GM21619 (cell line): ENCODE data around the gene BUD23.
"Not testable (repeated sequence)": the region's sequence is repeated elsewhere in the genome, so short reads cannot be mapped to it uniquely, and the experiment has no call there.

ENCODE experiments used
- ATAC-seq: cut with Tn5 transposase; IDR thresholded peaks from one replicate; pipeline ENCODE4 v1.9.1; 2021; ENCODE audit not compliant: unreplicated experiment

BUD23 gene

DNA sequence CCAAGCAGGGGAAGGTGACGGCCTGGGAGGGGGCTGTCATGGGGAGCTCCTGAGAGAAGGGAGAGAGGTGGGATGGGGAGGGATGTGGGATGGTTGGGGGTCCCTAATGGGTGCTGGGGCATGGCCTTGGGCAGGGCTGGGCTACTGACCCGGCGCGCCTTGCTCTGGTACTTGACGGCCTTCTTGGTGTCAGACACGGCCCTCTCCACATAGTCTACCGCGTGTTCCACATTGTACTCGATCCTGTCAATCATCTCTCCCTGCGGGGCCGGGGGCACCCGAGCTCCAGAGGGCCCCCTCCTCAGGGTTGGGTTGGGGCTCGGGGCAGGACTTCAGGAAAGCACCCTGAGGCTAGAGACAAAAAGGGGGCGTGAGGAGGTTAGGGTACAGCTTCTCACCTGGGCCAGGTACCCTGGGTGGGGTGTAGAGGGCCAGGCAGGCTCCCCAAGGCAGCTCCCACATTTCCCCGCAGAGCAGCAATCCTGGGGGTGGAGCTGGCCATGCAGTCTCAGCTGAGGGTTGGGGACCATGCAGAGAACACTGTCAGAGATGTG is 17.3 kb downstream of the BUD23 start:
- no peak for ATAC-seq

DNA sequence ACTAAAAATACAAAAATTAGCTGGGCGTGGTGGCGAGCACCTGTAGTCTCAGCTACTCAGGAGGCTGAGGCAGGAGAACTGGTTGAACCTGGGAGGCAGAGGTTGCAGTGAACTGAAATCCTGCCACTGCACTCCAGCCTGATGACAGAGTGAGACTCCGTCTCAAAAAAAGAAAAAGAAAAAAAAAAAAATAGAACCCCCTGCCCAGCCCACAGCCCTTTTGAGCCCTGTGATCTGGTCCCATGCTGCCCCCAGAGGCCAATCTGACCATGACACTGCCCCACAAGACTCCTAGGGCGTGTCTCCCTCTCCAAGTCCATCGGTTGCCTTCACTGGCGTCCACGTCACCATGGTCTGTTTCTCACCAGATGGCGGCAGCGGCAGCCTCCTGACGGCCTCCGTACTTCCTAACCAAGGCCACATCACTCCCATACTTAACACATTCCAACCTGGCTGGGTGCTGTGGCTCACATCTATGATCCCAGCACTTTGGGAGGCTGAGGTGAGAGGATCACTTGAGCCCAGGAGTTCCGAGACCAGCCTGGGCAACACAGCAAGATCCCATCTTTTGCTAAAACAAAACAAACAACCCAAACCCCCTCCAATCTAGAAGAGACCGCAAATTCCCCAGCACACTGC is 18.1 kb downstream of the BUD23 start:
- ATAC-seq = no peak

DNA sequence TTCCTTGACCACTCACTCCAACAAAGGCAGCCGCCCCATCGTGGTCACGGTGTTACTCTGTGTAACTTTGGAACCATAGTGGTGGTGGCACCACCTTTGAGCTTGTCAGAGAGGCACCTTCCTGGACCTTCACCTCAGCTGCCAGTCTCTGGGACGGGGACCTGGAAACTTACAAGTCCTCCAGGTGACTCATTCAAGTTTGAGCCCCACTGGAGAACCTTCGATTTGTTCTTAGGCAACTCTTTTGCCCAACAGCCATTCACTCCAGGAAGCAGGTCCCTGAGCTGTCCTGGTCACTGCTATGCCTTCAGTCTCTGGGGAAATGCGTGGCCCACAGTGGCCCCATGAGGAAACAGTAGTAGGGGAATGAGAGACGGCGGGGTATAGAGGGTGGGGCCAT is 18.8 kb downstream of the BUD23 start:
- ATAC-seq = no peak

DNA sequence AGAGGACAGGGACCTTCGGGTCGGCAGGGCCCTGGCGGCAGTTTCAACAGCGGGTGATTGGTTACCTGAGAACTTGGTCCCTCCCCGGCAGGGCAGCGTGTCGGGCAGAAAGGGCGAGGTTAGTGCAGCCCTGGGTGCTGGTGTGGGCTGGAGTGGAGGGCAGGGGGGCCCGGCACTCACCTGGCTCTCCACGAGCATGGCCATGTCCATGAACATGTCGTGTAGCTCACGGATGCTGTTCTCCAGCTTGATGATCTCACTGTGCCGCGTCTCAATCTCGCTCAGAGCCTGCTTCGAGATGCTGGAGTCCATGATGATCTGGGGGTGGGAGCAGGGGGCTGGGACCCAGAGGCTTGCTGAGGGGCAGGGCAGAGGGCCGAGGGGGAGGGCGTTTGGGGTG is 19.3 kb downstream of the BUD23 start:
- ATAC-seq = no peak

DNA sequence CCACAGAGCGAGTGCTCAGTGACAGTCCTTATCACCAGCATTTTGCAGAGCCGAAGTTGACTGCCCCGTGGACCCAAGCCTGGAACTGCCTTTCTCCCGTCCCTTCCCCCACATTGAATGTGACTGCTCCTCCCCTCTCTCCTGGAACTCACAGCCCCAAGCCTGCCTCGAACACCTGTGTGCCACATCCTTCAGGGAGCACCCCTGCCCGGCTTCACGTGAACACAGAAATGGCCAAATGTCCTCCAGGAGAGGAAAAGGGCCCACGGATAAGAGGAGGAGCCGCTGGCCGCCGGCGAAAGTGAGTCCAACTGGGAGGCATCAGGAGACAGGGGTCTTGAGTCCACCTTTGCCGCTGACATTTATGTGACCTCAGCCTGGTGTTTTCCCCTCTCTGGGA is 19.8 kb downstream of the BUD23 start:
- ATAC-seq = no peak

DNA sequence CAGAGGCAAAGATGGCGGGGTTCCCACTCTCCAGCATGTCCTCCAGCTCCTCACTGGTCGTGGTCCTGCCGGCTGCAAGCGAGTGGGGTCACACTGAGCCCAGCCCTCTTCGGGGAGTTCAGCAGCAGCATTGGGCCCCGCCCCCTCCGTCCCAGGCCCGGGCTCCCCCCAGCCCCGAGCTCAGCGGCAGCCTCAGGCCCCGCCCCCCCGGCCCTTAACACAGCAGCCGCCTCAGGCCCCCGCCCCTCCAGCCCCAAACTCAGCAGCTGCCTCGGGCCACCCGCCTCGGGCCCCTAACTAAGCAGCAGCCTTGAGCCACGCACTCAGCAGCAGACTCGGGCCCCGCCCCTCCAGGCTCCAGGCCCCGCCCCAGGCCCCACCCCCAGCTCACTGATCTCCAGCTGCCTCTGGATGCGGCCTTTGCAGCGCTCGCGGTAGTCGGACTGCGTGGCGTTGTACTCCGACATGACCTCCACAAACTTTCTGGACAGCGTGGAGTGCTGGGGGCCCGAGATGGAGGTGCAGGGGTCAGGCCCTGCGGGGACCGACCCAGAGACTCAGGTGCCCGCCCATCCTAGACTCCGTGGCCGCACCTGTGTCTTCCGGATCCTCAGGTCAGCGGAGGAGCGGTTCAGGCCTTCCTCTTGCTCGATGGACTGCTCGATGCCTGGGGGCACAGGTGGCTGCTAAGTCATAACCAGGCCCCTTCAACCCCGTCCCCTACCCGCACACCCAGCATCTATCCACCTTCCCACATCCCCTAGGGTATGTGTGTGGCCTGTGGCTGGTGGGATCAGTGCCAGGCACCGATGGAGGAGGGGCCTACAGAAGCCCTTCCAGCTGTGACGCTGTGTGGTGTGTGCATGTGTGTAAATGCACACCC is 20.6 kb downstream of the BUD23 start:
- no peak for ATAC-seq

DNA sequence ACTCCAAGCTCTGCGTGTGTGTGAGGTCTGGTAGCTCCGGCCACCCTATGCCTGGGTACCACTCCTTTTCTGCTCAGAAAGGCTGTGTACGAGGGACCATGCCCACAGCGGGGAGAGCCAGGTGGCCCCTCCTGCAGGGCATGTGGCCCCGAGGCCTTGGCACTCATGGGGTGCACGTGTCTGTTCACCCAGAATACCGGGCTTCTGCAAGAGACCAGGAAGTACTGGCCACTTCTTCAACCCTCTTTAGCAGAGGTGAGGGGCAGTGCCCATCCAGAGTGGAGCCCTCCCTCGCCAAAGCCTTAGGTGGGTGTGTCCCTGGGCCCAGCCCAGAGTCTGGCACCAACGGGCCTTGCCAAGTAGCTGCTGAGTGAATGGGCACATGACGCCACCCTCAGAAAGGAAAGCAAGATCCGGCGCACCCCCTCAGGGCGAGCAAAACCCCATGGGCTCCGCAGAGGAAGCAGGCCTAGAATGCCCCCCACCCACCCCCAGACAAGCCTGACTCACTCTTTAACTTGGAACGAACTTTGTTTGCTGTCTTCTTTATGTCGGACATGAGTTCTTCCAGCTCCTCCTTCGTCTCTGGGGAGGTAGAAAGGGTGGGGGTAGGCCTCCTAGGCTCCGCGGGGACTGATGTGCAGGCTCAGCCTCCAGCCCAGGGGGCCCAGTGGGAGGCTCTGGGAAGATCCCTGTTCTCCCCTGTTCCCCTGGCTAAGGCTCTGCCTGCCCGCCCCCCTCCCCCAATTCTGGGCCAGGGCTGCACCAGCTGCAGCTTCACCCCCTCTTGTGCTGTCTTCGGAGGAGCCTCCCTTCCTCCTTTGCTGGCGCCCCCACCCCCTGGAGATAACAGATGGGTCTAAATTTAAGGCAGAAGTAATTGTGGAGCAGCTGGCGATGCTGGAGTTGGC is 21.5 kb downstream of the BUD23 start:
- ATAC-seq = no peak

DNA sequence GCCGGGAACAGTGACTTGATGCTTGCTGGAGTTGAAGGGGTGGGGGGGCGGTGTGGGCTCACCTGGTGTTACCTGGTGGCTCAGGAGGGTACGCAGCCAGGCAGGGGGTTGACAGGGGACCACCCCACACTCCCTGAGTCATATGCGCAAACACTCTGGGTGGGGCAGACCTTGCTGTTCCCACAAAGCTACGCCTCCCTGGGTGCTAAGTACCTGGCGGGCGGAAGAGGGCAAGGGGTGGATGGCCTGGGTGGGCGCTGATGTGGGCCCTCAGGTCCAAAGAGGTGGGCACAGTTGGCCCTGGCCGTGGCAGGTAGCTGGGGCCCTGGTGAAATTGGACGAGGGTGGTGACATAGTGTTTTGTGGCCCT is 22.1 kb downstream of the BUD23 start:
- no peak for ATAC-seq

DNA sequence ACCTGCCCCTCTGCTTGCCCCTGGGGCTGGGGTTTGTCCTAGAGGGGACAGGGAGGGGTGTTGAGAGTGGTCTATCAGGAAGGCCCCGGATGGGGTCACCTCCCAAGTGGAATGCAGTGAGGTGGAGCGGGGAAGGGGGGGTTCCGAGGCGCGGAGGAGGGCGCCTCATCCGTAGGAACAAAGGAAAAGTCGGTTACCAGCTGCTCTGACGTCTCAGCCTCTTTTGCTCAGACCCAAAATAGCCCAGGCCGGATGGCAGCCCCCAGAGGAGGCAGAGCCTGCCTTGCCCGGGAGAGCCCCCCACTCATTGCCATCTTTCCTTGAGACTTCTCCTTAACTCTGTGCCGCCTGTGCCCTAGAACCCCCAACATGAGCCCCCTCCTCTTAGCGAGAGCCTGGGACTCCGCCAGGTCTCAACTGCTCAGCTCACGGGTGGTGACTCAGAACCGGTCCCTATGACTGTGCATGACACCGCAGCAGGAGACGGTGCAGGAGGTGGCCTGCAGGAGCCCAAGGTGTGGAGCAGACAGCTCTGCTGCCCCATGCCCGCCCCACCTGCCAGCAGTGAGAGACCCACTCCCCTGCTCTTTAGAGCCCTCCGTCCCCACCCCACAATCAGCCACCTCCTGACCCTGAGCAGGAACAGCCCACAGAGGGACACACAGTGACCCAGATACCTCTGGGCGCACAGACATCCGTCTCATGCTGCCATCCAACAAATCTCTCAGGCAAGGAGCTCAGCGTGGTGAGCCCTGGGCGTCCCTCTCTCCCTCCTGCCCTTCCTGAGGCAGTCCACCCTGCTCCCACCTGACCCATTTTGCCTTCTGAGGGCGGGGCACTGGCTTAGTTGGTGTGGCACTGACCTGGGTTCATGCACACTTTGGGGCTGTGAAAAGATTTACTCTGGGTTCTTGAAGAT is 23.0 kb downstream of the BUD23 start:
- no peak for ATAC-seq

DNA sequence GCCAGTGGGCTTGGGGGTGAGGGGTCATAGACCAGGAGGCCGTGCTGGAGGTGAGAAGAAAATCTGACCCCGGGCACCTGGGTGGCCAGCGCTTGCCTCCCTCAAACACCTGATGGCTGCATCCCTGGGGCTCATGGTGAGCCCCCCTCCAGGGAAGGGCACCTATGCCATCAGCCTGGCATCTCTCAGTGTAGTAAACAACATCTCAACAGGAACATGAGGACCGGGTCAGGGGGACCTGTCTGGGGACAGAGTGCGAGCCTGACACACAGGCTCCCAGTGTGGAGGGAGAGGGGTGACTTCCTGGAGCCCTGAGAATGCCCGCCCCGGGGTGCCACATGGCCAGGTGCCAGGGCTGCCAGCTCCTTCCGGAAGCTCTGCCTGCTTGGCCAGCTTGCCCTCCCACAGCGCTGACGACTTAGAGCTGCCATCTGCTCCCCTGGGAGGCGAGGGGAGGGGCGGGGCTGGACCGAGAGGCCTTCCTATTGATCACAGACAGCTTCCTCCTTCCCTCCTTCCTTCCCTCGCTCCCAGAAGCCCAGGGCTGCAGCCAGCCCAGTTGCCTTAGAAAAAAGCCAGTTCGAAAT is 23.7 kb downstream of the BUD23 start:
- no peak for ATAC-seq

DNA sequence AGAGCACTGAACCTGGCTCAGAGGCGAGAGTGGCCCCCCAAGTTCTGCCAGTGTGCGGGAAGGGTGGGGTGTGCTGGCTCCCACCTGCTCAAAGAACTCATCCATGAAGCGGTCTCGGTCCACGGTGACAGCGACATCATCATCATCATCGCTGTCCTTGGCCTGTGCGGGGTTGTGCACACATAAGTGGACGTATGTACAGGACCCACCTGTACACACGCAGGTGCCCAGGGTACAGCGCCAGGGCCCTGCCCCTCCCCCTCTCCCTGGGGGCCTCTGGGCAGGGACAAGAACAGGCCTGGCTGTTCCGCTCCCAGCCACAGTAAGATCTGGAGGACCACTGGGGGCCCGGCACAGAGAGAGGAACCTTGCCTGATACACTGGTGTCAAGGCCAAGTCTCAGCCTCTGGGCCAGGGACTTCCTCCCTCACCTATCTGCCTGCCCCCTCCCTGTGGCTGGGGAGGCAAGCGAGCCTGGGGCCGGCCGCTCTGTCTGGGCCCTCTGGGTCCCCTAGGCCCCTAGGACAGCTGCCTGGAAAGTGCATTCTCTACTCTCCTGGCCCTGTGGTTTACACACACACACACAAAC is 25.7 kb downstream of the BUD23 start:
- no peak for ATAC-seq

DNA sequence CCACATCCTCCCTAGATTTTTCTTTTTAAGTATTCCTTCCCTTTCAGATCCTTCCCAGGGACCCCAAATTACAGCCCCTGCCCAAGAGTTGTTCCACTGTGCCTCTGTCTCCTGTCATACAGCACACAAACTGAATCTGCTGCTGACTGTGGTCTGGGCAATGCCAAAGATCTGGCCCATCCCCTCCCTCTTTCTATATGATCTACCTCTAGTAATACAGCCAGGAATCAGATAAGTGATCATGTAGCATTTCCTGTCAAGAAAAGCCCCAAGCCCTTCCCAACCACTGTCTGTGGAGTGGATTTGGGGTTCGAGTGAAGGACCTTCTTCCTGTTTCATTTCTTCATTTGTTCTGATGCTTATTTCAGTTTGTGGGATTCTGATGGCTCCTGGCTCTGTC is 29.4 kb downstream of the BUD23 start:
- ATAC-seq = no peak

DNA sequence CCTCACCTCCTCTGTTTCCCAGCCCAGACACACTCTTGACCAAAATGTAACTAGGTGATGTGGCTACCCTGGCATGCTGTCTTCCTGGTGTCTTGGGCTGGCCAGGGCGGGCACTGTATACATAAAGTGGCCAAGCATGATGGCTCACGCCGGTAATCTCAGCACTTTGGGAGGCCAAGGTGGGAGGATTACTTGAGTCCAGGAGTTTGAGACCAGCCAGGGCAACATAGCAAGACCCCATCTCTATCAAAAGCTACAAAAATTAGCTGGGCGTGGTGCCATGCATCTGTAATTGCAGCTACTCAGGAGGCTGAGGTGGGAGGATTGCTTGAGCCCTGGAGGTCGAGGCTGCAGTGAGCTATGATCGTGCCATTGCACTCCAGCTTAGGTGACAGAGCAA is 29.9 kb downstream of the BUD23 start:
- ATAC-seq = not testable (repeated sequence)

DNA sequence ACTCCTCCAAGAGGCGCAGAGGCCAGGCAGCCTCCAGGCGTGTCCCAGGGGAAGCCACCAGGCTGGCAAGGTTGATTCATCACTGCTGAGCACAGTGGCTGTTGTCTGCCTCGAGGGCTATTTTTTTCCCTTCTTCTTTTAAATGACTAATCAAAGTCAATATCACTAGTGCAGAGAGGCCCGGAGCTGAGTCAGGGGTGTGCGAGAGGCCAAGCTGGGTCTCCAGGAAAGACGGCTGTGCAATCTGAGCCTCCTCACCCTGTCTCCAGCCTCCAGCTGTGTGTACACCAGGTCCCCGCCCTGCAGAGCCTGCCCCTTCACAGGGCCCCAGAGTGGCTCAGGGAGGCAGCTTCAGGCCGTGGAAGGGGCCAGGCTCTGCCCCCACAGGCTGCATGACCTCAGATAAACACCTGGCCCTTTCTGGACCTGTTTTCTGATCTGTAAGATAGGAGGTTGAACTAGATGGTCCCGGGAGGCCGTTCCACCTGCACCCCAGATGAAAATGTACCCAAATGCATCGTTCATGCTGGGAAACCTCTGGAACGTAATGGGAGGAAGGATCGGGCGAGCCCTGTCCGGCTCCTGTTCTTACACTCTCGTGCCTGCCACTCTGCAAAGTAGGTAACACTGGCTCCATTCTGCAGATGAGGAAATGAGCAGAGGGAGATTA is 32.4 kb downstream of the BUD23 start:
- no peak for ATAC-seq

DNA sequence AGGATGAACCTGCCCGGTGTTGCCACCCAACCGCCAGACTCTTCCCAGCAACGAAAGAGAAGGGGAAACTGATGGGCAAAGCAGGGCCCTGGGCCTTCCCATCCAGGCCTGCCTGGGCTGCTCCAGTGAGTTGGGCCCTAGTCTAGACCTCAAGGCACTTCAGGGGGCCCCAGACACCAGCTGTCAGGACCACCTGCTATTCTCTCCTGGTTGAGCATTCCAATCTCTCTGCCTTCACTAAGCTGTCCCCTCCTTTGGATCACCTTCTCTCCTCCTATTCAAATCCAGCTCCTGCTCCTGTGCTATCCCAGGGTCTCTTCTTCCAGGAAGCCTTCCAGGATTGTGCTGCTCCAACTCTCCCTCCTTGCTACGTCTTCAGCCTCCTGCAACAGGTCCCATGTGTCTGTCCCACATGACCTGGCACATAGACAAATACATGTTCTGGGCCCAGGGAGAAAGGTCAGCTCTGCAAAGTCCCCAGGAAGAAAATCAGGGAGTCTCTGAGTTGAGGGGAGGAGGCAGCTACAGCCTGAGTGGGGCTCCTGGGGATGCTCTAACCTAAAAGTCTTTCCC is 33.0 kb downstream of the BUD23 start:
- ATAC-seq = no peak

DNA sequence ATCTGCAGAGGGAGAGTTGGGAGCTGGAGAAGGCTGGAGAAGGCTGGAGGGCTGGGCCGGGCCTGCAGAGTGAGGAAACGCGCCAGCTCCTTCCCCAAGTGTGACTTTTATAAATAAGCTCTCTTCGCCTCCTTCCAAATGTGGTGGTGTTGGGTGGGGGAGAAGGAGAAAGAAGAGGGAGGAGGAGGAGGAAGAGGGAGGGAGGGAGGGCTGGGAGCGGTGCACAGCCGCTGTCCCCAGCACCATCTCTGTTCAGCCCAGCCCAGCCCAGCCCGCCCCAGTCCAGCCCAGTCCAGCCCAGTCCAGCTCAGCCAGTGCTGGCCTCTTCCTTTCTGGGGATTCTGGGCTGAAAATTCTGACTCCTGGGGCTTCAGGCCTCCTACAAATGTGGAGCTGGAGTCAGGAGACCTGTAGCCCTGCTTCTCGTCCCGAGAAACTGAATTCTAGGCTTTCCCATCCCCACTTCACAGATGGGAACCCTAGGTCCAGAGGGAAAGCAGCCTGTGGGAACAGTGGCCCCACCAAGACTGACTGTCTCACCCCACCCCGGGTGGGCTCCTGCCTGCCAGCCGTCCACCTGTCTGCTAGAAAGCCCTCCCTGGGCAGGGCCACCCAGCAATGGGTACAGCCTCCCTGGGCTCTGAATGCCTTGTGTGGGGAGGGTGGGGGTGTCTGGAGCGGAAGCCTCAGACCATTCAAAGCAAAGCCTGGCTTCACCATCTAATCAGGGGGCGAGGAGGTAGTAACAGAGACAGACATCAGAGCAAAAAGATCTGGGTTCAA is 33.8 kb downstream of the BUD23 start:
- ATAC-seq = no peak

DNA sequence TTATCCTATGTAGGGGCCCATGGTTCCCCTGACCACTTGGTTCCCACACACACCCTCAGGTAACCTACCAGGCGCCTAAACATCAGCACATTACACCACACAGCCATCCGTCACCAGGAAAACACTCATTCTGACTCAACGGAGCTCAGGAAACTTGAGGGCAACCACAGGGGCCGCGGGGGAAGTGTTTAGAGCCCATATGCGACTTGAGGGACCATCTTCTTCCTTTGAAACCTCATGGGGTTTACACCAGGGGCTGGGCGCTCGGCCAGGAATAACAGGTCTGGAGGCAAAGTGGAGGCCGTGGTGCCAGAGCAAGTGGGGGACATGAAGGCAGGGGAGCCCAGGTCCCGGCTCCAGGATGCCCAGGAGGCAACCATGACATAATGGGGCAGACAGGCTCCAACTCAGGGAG is 34.6 kb downstream of the BUD23 start:
- no peak for ATAC-seq

DNA sequence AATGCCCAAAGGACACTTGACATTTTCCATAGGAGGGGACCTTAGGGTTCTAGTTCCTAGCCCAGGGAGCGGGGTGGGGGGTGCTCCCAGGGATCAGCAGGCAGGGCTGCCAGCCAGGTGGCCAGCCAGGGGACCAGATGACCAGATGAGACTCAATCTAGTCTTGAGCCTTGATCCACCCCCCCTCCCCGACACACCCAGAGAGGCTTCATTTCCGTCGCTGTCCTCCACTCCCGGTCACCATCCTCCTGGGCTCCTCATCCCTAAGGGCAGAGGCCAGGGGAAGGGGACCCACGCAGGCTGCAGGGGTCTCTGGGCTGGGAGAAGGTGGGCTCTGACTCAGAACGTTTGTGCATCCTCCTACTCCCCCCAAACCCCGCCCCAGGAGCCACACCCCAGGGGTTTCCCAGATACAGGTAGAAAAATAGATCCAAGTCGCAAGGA is 35.1 kb downstream of the BUD23 start:
- ATAC-seq = no peak
